Activated CD8-positive, alpha-beta memory T cell treated with anti-CD3 and anti-CD28 coated beads, Interleukin-2, amount 10 ng/mL, durations not matched to agents 7 days and 5 days (primary cell): Measurements from ENCODE around the gene OPN5. TPM values are rescaled to one million over a fixed set of nuclear protein-coding genes. Genes with fewer than 3 reads are reported as not detected.
A peak's percentile ranks its signal among the peaks of the same experiment; 100 is the strongest.

ENCODE experiments used
- ATAC-seq: fragments of 150-1000 bp; cut with Tn5 transposase; one replicate; pipeline ENCODE4 v1.10.0; 2021; ENCODE audit warnings: moderate library complexity
- CTCF ChIA-PET: fragments of 350-600 bp; sonication (Branson Sonifier 250); formaldehyde crosslinking; loops from one replicate; lab custom pipeline; 2021; ENCODE audit warnings: antibody characterized with exemption; lab: Charles Lee
- DNase-seq: peaks from one replicate; pipeline ENCODE4 v3.0.0-alpha.2; 2020
- H3K27ac Mint-ChIP-seq: one replicate; pipeline ENCODE4 v1.8.0; 2021; ENCODE audit warnings: mild to moderate bottlenecking, mixed read lengths
- H3K27me3 Mint-ChIP-seq: one replicate; pipeline ENCODE4 v1.8.0; 2021; ENCODE audit warnings: mixed read lengths
- H3K36me3 Mint-ChIP-seq: one replicate; pipeline ENCODE4 v1.8.0; 2021; ENCODE audit warnings: mild to moderate bottlenecking, mixed read lengths
- H3K4me1 Mint-ChIP-seq: one replicate; pipeline ENCODE4 v1.8.0; 2021; ENCODE audit warnings: mixed read lengths
- H3K4me3 Mint-ChIP-seq: one replicate; pipeline ENCODE4 v1.8.0; 2021; ENCODE audit warnings: mild to moderate bottlenecking, moderate library complexity, mixed read lengths
- H3K9me3 Mint-ChIP-seq: one replicate; pipeline ENCODE4 v1.8.0; 2022; ENCODE audit warnings: low read depth, mixed read lengths
- total RNA-seq, 2 experiments: library from RNA; stranded (reverse); gene quantifications; one replicate each; pipeline ENCODE4 v1.2.3, GENCODE V29; 2021

The OPN5 gene
- total RNA-seq, 2 experiments from 2014 or later: not detected

DNA sequence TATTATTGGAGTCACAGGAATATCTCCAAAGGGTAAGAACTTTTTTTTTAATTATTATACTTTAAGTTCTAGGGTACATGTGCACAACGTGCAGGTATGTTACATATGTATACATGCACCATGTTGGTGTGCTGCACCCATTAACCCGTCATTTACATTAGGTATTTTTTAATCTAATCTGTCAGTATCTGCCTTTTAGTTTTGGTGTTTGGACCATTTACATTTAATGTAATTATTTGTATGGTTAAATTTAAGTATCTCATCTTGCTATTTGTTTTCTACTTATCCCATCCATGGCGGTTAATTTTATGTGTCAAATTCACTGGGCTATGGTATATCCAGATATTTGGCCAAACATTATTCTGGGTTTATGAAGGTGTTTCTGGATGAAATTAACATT, 15.4 kb upstream of the OPN5 start:
- no peaks in the 10 kb centered on the region for H3K9me3 Mint-ChIP-seq
- no peak overlapping the region for H3K27ac Mint-ChIP-seq
- H3K36me3 Mint-ChIP-seq: no peaks in the 10 kb centered on the region
- H3K27me3 Mint-ChIP-seq: peaks cover 21% of the 10 kb centered on the region
- no peak for DNase-seq
- no peak for ATAC-seq
- CTCF ChIA-PET: no interaction called here
- H3K4me1 Mint-ChIP-seq: no peaks in the 10 kb centered on the region
- no peak overlapping the region for H3K4me3 Mint-ChIP-seq

DNA sequence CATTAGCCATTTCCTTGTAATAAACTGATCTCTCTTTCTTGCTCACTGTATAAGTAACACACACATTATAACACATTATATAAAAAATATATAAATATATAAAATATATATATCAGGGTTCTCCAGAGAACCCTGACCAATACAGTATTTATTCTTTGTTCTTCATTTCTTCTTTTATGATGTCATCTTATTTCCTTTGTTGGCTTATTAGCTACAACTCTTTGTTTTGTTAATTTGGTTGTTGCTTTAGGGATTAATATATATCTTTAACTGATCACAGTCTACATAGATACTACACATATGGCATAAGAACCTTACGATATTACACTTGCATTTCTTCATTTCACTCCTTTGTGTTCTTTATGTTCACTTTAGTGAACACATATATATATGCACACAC, 14.7 kb upstream of the OPN5 start:
- Mint-ChIP-seq H3K4me3 (no peak overlapping the region), H3K4me1 (no peaks in the 10 kb centered on the region), H3K27ac (no peak overlapping the region), H3K36me3 (no peaks in the 10 kb centered on the region), H3K9me3 (no peaks in the 10 kb centered on the region), H3K27me3 (peaks cover 21% of the 10 kb centered on the region)
- CTCF ChIA-PET: no interaction called here
- ATAC-seq (no peak), DNase-seq (no peak)

DNA sequence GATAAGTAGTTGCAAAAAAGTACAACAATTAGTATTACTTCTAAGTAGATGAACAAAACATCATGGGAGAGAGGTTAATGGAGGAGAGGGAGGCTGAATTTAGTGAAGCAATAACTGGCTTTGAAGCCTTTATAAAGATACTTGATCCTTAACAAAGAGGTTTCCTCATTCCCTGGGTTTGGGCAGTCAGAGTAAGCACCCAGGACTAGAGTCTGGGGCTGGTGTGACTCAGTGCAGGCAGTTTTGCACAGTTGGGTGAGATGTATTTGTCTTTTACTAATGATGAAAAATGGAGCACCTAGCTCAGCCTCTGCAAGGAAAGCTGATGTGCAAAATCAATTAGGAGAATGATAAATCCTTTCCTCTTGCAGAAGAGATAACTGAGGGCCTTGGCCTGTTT, 11.8 kb upstream of the OPN5 start:
- DNase-seq (no peak), ATAC-seq (no peak)
- peaks cover 11% of the 10 kb centered on the region for H3K27me3 Mint-ChIP-seq
- H3K4me1 Mint-ChIP-seq: no peaks in the 10 kb centered on the region
- CTCF ChIA-PET: no interaction called here
- no peaks in the 10 kb centered on the region for H3K9me3 Mint-ChIP-seq
- no peak overlapping the region for H3K27ac Mint-ChIP-seq
- H3K36me3 Mint-ChIP-seq: no peaks in the 10 kb centered on the region
- H3K4me3 Mint-ChIP-seq: no peak overlapping the region

DNA sequence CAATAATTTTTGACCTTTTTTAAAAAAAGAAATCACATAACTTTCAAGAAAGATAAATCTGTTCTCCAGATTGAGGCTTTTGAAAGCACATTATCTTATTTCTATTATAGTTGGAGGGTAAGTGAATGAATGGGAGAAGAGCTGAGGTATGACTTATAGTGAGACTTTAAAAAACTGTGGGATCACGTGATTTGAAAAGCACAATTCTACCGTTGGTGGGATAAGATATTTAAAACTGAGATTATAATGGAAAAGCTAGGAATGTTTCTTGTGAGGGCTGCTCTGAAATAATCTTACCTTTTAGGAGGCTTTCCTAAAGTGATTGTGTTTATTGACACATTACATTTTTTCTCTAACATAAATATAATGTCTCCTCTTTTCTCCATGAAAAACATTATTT, 9.5 kb upstream of the OPN5 start:
- CTCF ChIA-PET: no interaction called here
- Mint-ChIP-seq H3K27me3 (peaks cover 11% of the 10 kb centered on the region), H3K27ac (no peak overlapping the region), H3K36me3 (no peaks in the 10 kb centered on the region), H3K4me1 (no peaks in the 10 kb centered on the region), H3K9me3 (no peaks in the 10 kb centered on the region), H3K4me3 (no peak overlapping the region)
- DNase-seq (no peak), ATAC-seq (no peak)

DNA sequence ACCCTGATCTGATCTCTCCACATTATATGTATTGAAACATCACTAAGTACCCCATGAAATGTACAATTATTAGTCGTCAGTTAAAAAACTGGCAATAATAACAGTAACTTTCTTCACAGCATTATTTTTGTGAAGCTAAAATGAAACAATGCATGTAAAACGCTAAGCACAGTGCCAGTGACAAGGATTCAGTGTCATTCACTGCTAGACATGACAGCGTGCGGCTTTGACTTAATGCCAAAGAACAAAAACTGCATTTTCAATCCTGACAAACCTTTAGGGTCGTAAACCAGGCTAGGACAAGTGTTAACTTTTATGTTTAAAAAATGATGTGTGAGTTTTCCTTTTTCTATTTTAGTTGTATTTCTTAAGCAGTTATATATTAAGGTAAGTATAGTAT, 8.8 kb upstream of the OPN5 start:
- CTCF ChIA-PET: no interaction called here

DNA sequence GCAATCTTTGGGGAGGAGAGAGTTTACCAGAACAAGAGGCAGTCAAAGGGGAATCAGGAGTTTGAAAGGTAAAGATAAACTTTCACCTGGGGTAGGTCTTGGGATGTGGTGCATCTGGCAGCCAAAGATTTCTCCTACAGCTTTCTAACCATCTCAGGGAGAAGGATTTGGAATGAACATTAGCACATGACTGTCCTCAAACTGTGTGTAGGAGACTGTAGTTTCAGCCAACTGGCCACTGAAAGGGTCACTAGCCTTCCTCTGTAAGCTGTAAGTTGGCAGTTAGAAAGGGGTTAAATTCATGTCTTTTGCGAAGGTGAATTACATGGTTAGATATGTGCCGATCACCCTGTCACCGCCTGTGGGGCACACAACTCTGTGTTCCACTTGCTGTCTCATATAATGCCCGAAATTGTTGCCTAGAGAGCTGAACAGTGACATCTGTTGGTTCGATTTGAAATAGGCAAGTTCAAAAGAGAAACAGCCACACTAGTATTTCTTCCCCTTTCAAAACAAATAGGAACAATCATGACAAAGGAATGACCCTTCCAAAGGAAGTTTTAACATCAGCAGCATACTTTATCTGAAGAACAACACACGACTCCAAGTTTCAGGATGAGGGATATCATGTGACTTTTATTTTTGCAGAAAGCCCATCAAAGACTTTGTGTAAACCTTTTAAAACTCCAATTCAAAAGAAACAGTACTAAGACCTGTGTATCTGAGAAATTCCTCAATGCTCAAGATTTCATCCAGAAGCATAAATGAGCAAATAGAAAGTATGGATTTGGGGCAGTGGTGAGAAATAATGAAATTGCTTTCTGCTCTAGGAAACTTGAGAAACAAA, 1.1 kb upstream of the OPN5 start:
- no peaks in the 10 kb centered on the region for H3K9me3 Mint-ChIP-seq
- no peak overlapping the region for H3K27ac Mint-ChIP-seq
- DNase-seq: peak; percentile 53
- H3K36me3 Mint-ChIP-seq: no peaks in the 10 kb centered on the region
- no peak overlapping the region for H3K4me3 Mint-ChIP-seq
- H3K4me1 Mint-ChIP-seq: peaks cover 9% of the 10 kb centered on the region
- peak; percentile 93 for ATAC-seq
- peaks cover 19% of the 10 kb centered on the region for H3K27me3 Mint-ChIP-seq
- CTCF ChIA-PET: interaction anchor here (0.6 to 4.2 kb wide), 8 partner anchors 9 to 483 kb away, joined by 3 to 44 read pairs (median 4); no protein-coding TSS in a partner anchor

More for the DNA sequence above, 8.8 kb upstream of the OPN5 start:
- ATAC-seq (no peak), DNase-seq (no peak)
- H3K4me3 Mint-ChIP-seq: no peak overlapping the region
- H3K36me3 Mint-ChIP-seq: no peaks in the 10 kb centered on the region
- no peaks in the 10 kb centered on the region for H3K9me3 Mint-ChIP-seq
- H3K4me1 Mint-ChIP-seq: no peaks in the 10 kb centered on the region
- H3K27me3 Mint-ChIP-seq: peaks cover 7% of the 10 kb centered on the region
- H3K27ac Mint-ChIP-seq: no peak overlapping the region

DNA sequence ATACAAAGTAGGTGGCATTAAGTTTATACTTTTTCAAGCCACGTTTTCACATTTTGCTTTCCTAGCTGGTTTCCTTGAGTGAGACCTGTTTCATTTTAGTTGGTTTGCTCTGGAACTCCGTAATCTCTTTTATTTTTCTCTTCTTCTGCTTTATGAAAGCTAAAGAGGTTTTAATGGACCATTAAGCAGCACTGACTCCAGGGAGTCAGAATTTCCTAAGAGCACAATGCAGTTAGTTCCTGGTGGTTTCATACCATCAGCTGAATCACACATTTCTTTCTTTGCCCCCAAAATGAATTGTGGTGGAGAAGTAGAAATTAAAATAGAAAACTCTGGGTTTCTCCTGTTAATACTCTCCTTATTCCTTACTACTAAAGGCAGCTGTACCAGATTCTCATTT, 3.4 kb downstream of the OPN5 start:
- CTCF ChIA-PET: interaction anchor here (2.1 kb wide), 1 partner anchor 154 kb away, joined by 10 read pairs; no protein-coding TSS in a partner anchor
- no peak overlapping the region for H3K4me3 Mint-ChIP-seq
- H3K36me3 Mint-ChIP-seq: no peaks in the 10 kb centered on the region
- peaks cover 43% of the 10 kb centered on the region for H3K27me3 Mint-ChIP-seq
- no peak for DNase-seq
- no peak overlapping the region for H3K27ac Mint-ChIP-seq
- ATAC-seq: no peak
- peaks cover 8% of the 10 kb centered on the region for H3K4me1 Mint-ChIP-seq
- H3K9me3 Mint-ChIP-seq: no peaks in the 10 kb centered on the region

DNA sequence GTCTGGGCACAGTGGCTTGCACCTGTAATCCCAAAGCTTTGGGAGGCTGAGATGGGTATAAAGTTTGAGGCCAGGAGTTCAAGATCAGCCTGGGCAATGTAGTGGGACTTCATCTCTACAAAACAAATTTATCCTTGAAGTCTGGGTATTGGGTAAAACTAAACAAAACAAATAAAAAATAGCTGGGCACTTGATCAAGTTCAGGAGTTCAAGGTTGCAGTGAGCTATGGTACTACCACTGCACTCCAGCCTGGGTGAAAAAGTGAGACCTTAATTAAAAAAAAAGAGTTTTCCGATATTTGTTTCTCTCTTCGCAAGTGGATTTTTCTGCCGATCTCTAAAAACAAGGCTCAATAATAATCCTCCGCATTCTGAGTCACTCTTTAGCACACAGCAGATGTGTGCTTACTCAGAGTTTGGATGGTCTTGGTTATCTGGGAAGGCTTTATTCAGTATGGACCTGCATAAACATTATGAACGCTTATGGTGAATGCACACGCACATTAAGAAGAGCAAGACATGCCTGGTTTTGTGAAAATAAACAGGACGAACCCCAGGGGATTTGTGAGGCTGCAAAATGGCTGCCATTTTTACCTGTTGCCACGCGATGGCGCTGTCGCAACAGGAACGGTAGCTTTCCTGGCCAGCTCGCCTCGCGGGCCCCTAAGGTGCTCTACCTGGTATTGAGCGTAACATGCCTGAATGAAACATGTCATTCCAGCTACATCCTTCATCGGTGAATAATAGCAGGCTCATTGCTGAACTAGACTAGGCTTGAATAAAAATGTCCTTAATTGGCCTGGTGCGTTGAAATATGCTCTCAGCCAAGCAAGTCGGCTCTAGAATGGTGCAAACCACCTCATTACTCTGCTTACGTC, 6.0 kb downstream of the OPN5 start:
- CTCF ChIA-PET: interaction anchor here (0.5 to 1.9 kb wide), 16 partner anchors 8 to 1646 kb away, joined by 3 to 11 read pairs (median 3); no protein-coding TSS in a partner anchor
- Mint-ChIP-seq H3K27me3 (peaks cover 54% of the 10 kb centered on the region), H3K36me3 (no peaks in the 10 kb centered on the region), H3K4me3 (no peak overlapping the region), H3K9me3 (no peaks in the 10 kb centered on the region), H3K4me1 (no peaks in the 10 kb centered on the region), H3K27ac (no peak overlapping the region)
- DNase-seq (peak; percentile 59), ATAC-seq (peak; percentile 68)

DNA sequence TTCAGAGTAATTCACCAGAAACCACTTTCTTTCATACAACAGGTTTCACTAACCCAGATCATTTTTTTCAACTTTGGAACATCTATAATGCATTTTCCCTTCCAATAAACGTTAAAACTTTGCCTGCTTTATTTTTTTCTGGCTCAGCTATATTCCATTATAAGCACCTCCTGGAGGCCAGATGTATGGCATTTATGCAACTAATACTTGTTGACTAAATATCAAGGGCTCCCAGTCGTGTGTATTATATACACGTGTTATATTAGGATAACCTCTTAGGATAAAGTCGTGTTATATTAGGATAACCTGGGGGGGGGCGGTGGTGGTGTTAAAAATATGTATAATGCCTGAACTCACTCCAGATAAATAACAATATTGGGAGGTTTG, 6.7 kb downstream of the OPN5 start:
- H3K27ac Mint-ChIP-seq: no peak overlapping the region
- CTCF ChIA-PET: interaction anchor here (0.7 to 1.9 kb wide), 15 partner anchors 8 to 1645 kb away, joined by 3 to 11 read pairs (median 3); no protein-coding TSS in a partner anchor
- H3K4me3 Mint-ChIP-seq: no peak overlapping the region
- H3K27me3 Mint-ChIP-seq: peaks cover 54% of the 10 kb centered on the region
- H3K9me3 Mint-ChIP-seq: no peaks in the 10 kb centered on the region
- DNase-seq: no peak
- no peaks in the 10 kb centered on the region for H3K4me1 Mint-ChIP-seq
- H3K36me3 Mint-ChIP-seq: no peaks in the 10 kb centered on the region
- no peak for ATAC-seq

DNA sequence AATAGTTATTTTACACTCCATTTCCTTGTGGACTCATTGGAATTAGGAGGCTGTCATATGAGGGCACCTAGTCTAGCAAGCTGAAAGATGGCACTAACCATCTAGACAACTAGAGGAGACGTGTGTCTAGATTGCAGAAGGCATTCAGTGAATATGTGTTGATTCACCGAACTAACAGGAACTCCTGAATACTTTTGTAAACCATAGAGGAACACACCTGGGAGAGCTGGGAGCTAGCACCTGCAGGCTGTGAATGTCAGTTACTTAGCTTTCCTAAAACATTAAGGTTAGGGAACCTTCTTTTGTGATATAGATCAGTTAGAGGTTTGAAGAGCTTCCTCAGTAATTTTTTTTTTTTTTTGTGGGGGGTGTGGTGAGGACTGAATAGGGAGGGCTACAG, 7.7 kb downstream of the OPN5 start:
- CTCF ChIA-PET: interaction anchor here (0.8 to 1.4 kb wide), 3 partner anchors 8 to 376 kb away, joined by 3 read pairs; no protein-coding TSS in a partner anchor
- H3K4me3 Mint-ChIP-seq: no peak overlapping the region
- H3K36me3 Mint-ChIP-seq: no peaks in the 10 kb centered on the region
- peaks cover 52% of the 10 kb centered on the region for H3K27me3 Mint-ChIP-seq
- H3K27ac Mint-ChIP-seq: no peak overlapping the region
- DNase-seq: no peak
- H3K9me3 Mint-ChIP-seq: no peaks in the 10 kb centered on the region
- no peaks in the 10 kb centered on the region for H3K4me1 Mint-ChIP-seq
- no peak for ATAC-seq

DNA sequence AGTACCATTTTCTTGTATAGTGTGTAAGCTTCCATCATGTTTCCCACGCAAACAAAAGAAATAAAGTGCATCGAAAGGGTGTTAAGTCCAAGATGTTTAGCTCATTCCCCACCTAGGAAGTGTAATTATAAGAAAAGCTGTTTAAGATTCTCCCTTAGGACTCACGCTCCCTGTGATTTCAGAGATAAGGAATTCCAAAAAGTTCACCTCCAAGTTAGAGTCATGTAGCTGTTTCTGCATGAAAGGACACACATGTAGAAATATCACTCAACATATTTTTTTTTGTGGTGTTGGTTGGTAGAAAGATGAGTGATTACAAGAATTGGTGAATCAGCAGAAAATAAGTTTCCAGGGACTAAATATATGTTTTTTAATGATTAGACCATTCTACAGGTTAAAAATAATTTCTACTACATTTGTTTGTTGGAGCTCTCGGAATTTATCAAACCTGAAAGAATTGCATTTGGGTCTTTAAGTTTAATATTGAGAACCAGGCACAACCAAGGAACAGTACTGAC, 10.4 kb downstream of the OPN5 start:
- Mint-ChIP-seq H3K36me3 (no peaks in the 10 kb centered on the region), H3K27ac (no peak overlapping the region), H3K4me1 (no peaks in the 10 kb centered on the region), H3K27me3 (peaks cover 37% of the 10 kb centered on the region), H3K4me3 (no peak overlapping the region), H3K9me3 (no peaks in the 10 kb centered on the region)
- CTCF ChIA-PET: interaction anchor here (0.6 to 1.3 kb wide), 2 partner anchors 11 to 1619 kb away, joined by 3 to 5 read pairs; no protein-coding TSS in a partner anchor
- ATAC-seq (no peak), DNase-seq (no peak)

DNA sequence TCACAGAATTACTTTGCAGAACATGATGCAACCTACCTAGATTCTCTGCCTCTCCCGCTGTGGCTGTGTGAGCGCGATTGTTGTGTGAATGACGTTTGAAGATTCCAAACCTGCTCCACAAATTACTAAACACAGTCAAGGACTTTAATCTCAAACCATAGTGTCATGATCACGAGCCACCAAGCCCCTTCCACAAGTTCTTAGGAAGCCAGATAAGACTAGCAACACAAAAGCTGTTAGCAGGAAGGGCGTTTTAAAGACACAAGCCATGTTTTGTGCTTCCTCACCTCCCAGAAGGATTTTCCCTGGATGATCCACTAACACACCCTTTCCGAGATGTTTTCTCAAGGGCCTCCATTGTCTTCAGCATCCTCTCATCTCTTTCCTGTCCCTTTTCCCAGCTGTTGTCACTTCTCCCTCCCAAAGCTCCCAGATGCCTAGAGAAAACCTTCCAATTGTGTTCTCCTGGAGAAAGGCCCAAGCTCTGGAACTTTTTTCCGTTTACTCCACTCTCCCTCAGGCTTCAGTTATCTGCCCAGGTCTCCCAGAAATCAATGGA, 12.8 kb downstream of the OPN5 start:
- no peak overlapping the region for H3K27ac Mint-ChIP-seq
- no peak for ATAC-seq
- H3K9me3 Mint-ChIP-seq: no peaks in the 10 kb centered on the region
- DNase-seq: no peak
- H3K4me1 Mint-ChIP-seq: no peaks in the 10 kb centered on the region
- H3K4me3 Mint-ChIP-seq: no peak overlapping the region
- peaks cover 22% of the 10 kb centered on the region for H3K27me3 Mint-ChIP-seq
- CTCF ChIA-PET: interaction anchor here (1.0 kb wide), 1 partner anchor 10 kb away, joined by 3 read pairs; no protein-coding TSS in a partner anchor
- no peaks in the 10 kb centered on the region for H3K36me3 Mint-ChIP-seq

DNA sequence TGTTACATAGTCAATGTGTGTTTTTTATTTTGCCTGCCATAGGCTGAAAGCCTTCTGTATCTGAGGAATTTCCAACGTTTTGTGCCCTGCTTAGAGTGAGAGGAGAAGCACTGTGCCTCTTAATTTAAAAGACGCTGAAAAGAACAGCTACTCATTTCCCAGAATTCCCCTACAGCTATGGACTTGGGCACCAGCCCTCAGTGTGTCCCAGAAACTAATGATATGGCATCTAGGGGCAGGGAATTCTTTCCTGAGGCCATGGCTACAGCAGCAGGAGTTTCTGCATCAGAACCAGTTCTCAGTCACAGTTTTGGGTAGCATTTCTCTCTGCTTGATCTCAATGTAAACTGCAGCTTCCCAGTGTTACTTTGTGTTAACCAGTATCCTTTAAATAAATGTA, 20.2 kb downstream of the OPN5 start:
- Mint-ChIP-seq H3K27ac (no peak overlapping the region), H3K27me3 (peaks cover 28% of the 10 kb centered on the region), H3K4me3 (no peak overlapping the region), H3K36me3 (no peaks in the 10 kb centered on the region), H3K4me1 (no peaks in the 10 kb centered on the region), H3K9me3 (no peaks in the 10 kb centered on the region)
- CTCF ChIA-PET: no interaction called here
- ATAC-seq (no peak), DNase-seq (no peak)
